Adrenal gland (tissue), 5 donors: ENCODE data around the gene RHOB.

Experiments
- POLR2A ChIP-seq, 2 donors: fragments of 450-650 bp; IDR thresholded peaks; one replicate each; pipeline ENCODE4 v1.6.1; 2017; ENCODE audit warnings: antibody characterized with exemption in 2 of 2, mild to moderate bottlenecking in 2 of 2, moderate library complexity in 1 of 2
- TF ChIP-seq, protein P1 (sequence below), 6 experiments: fragments of 450-650 bp in 4 of 6; fragments of 200-600 bp in 2 of 6; sonication (generic) in 1 of 6; IDR thresholded peaks; 1 replicate in 5 of 6; 2 replicates in 1 of 6; pipeline versions ENCODE4 v1.5.1 to v1.8.0; 2016 to 2021; ENCODE audit warnings: antibody characterized with exemption in 6 of 6, mild to moderate bottlenecking in 2 of 6, moderate library complexity in 1 of 6
- donor health status: DM: no; HTN: no; CAD: no.

DNA sequence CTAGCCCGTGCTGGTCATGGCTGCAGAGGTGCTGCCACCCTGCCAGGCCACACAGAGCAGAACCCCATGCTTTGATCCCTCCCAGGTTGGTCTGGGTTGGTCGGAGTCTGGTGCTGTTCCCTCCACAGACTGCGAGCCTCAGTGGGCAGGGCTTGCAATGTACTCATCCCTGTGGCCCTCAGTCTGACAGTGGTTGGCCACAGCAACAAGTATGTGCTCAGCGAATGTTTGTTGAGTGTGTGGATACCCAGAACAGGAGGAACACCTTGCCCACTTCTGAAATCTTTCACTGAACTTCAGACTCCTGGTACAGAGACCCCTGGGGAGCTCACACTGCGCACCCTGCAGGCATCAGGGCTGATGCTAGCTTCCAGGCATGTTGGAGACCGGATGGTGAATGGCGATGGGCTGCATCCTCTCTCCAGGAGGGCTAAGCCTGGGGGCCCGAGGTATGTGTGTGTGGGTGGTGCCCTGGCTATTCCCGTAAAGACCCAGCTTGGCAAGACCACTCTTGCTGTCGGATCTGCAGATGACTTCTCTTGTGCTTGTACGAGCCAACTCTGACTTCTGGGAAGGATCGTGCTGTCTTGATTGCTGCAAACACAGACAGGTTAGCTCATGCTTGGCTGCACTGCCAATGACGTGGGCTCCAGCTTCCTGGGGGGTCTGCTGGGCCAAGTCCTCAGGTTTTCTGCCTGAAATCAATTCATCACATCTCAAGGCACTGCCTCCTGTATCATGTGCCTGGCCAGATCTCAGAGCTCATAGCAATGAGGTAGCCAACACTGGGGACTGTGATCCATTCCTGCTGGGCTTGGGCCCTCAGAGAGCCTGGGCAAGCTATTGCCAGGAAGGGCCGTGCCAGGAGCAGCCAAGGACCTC is 43.7 kb downstream of the RHOB start:
- TF ChIP-seq, protein P1, sequence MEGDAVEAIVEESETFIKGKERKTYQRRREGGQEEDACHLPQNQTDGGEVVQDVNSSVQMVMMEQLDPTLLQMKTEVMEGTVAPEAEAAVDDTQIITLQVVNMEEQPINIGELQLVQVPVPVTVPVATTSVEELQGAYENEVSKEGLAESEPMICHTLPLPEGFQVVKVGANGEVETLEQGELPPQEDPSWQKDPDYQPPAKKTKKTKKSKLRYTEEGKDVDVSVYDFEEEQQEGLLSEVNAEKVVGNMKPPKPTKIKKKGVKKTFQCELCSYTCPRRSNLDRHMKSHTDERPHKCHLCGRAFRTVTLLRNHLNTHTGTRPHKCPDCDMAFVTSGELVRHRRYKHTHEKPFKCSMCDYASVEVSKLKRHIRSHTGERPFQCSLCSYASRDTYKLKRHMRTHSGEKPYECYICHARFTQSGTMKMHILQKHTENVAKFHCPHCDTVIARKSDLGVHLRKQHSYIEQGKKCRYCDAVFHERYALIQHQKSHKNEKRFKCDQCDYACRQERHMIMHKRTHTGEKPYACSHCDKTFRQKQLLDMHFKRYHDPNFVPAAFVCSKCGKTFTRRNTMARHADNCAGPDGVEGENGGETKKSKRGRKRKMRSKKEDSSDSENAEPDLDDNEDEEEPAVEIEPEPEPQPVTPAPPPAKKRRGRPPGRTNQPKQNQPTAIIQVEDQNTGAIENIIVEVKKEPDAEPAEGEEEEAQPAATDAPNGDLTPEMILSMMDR (IDR thresholded peaks at IDR 0.05): no peak
- peak in 1 of 2 donors; percentile 29 for TF ChIP-seq POLR2A (IDR thresholded peaks at IDR 0.05)
